Adrenal gland (tissue), 5 donors: ENCODE data around the gene MAGI1.

Source experiments
- CTCF ChIP-seq, 6 experiments: fragments of 450-650 bp in 4 of 6; fragments of 200-600 bp in 2 of 6; sonication (generic) in 1 of 6; IDR thresholded peaks; 1 replicate in 5 of 6; 2 replicates in 1 of 6; pipeline versions ENCODE4 v1.5.1 to v1.8.0; 2016 to 2021; ENCODE audit warnings: antibody characterized with exemption in 6 of 6, mild to moderate bottlenecking in 2 of 6, moderate library complexity in 1 of 6
- POLR2A ChIP-seq, 2 donors: fragments of 450-650 bp; IDR thresholded peaks; one replicate each; pipeline ENCODE4 v1.6.1; 2017; ENCODE audit warnings: antibody characterized with exemption in 2 of 2, mild to moderate bottlenecking in 2 of 2, moderate library complexity in 1 of 2
- donor health status: DM: no; HTN: no; CAD: no.

GRCh38 chr3:65975032-65975431 lies 63.7 kb downstream of the MAGI1 start:
- TF ChIP-seq CTCF (IDR thresholded peaks at IDR 0.05) (no peak), POLR2A (IDR thresholded peaks at IDR 0.05) (no peak)
